Endothelial cell of umbilical vein (primary cell): ENCODE results near the gene CEP55. TPM values are rescaled to one million over a fixed set of nuclear protein-coding genes. Genes with fewer than 3 reads are reported as not detected.

Experiments
- BruUV-seq: library from RNA; stranded (reverse); fragments of 400-500 nt; replicated peaks from 2 replicates; lab custom pipeline; 2021; lab: Mats Ljungman, UMichigan
- CTCF ChIA-PET: fragments of 300-600, 350-600 bp; sonication (Branson Sonifier 250); formaldehyde crosslinking; loops from one replicate; lab custom pipeline; 2021; ENCODE audit warnings: antibody characterized with exemption, inconsistent platforms; lab: Charles Lee
- POLR2A ChIA-PET: fragments of 300-600, 350-600 bp; sonication (Branson Sonifier 250); formaldehyde crosslinking; loops from one replicate; lab custom pipeline; 2021; ENCODE audit warnings: antibody characterized with exemption, inconsistent platforms; lab: Charles Lee
- DNase-seq: peaks from one replicate; pipeline ENCODE4 v3.0.0-alpha.2; 2011; ENCODE audit warnings: low read depth, low spot score
- FAIRE-seq: peaks from 2 replicates; lab custom pipeline; 2011; peaks lifted over from hg19 to GRCh38; lab: Jason Lieb, UNC
- H2AFZ ChIP-seq: 2 replicates; pipeline ENCODE4 v1.6.0; 2012; ENCODE audit warnings: low read depth, low read length, control low read depth, inconsistent platforms
- H3K27ac ChIP-seq: 2 replicates; pipeline ENCODE4 v1.5.1; 2011; ENCODE audit warnings: low read depth, mild to moderate bottlenecking, control low read depth, low read length, moderate library complexity; ENCODE audit not compliant: insufficient read depth
- H3K27me3 ChIP-seq, 2 experiments: 2 replicates each; pipeline versions ENCODE4 v1.6.0 to v1.6.1; 2011; ENCODE audit warnings: low read length in 2 of 2, mixed read lengths in 1 of 2; ENCODE audit not compliant: control insufficient read depth in 2 of 2, insufficient read depth in 2 of 2
- H3K36me3 ChIP-seq, 2 experiments: 2 replicates in 1 of 2; 3 replicates in 1 of 2; pipeline ENCODE4 v1.5.1; 2011; ENCODE audit warnings: low read length in 2 of 2, mild to moderate bottlenecking in 1 of 2, moderate library complexity in 1 of 2; ENCODE audit not compliant: control insufficient read depth in 2 of 2, insufficient read depth in 2 of 2; ENCODE audit errors: extremely low read depth in 1 of 2
- H3K4me1 ChIP-seq: 3 replicates; pipeline ENCODE4 v1.5.1; 2011; ENCODE audit warnings: mild to moderate bottlenecking, low read length; ENCODE audit not compliant: control insufficient read depth, insufficient read depth; ENCODE audit errors: extremely low read depth
- H3K4me2 ChIP-seq: 2 replicates; pipeline ENCODE4 v1.6.1; 2011; ENCODE audit warnings: low read length, control low read depth, mixed read lengths; ENCODE audit not compliant: insufficient read depth
- H3K4me3 ChIP-seq, 3 experiments: fragments of 200-600 bp in 1 of 3; sonication (generic), shearing (Covaris generic) in 1 of 3; replicated peaks in 1 of 3; 2 replicates each; pipeline ENCODE4 v1.5.1; 2011 to 2016; ENCODE audit warnings: control low read depth in 3 of 3, low read length in 3 of 3, mild to moderate bottlenecking in 2 of 3, inconsistent platforms in 1 of 3, low read depth in 1 of 3, moderate library complexity in 1 of 3; ENCODE audit not compliant: insufficient read depth in 1 of 3
- H3K79me2 ChIP-seq: 2 replicates; pipeline ENCODE4 v1.6.0; 2012; ENCODE audit warnings: low read length, inconsistent platforms; ENCODE audit not compliant: control insufficient read depth, insufficient read depth
- H3K9ac ChIP-seq: replicated peaks from 2 replicates; pipeline ENCODE3; 2011; ENCODE audit warnings: low read length, control low read depth; ENCODE audit not compliant: insufficient read depth; ENCODE audit errors: extremely low read depth
- H3K9me1 ChIP-seq: replicated peaks from 3 replicates; pipeline ENCODE4 v1.6.0; 2011; ENCODE audit warnings: mild to moderate bottlenecking, low read length; ENCODE audit not compliant: control insufficient read depth, insufficient read depth; ENCODE audit errors: extremely low read depth
- H3K9me3 ChIP-seq: replicated peaks from 2 replicates; pipeline ENCODE4 v1.5.1; 2012; ENCODE audit warnings: low read length, inconsistent platforms; ENCODE audit not compliant: control insufficient read depth, insufficient read depth
- H4K20me1 ChIP-seq: replicated peaks from 2 replicates; pipeline ENCODE3; 2011; ENCODE audit warnings: mild to moderate bottlenecking, low read length; ENCODE audit not compliant: control insufficient read depth, insufficient read depth; ENCODE audit errors: extremely low read depth
- EZH2 ChIP-seq: IDR thresholded peaks from 2 replicates; pipeline ENCODE4 v1.6.1; 2012; ENCODE audit warnings: borderline replicate concordance, low read depth, mild to moderate bottlenecking, moderate library complexity, low read length, inconsistent platforms; ENCODE audit not compliant: severe bottlenecking
- FOS ChIP-seq: IDR thresholded peaks from 2 replicates; pipeline ENCODE4 v1.6.1; 2011; ENCODE audit warnings: mild to moderate bottlenecking, low read length, moderate library complexity, borderline replicate concordance; ENCODE audit not compliant: insufficient read depth
- GATA2 ChIP-seq: IDR thresholded peaks from 2 replicates; pipeline ENCODE4 v1.7.0; 2011; ENCODE audit warnings: low read depth, mild to moderate bottlenecking, moderate library complexity, mixed read lengths, low read length; ENCODE audit not compliant: insufficient read length, insufficient read depth
- JUN ChIP-seq: IDR thresholded peaks from 2 replicates; pipeline ENCODE4 v1.6.1; 2011; ENCODE audit warnings: borderline replicate concordance, low read depth; ENCODE audit not compliant: insufficient read length, insufficient read depth
- MYC ChIP-seq: IDR thresholded peaks from one replicate; pipeline ENCODE4 v1.6.1; 2011; ENCODE audit warnings: mild to moderate bottlenecking, low read depth, low read length
- POLR2A ChIP-seq: IDR thresholded peaks from 2 replicates; pipeline ENCODE4 v1.6.1; 2012; ENCODE audit warnings: low read depth, mild to moderate bottlenecking, control low read depth, low read length
- POLR2AphosphoS5 ChIP-seq: IDR thresholded peaks from 2 replicates; pipeline ENCODE4 v1.6.1; 2012; ENCODE audit warnings: low read depth, mild to moderate bottlenecking, control low read depth, low read length, moderate library complexity; ENCODE audit not compliant: insufficient read depth
- dilution Hi-C: fragments of 300-500 bp; cut with MboI; formaldehyde crosslinking; loops from one replicate; pipeline ENCODE4 v1.15.0; 2019; ENCODE audit warnings: low sequenced_read_pairs; ENCODE audit not compliant: extremely low pct_ligation_motif_present
- intact Hi-C: fragments of 100-400 bp; cut with micrococcal nuclease; formaldehyde crosslinking; loops from one replicate; pipeline ENCODE4 v1.10.0; 2022
- polyA plus RNA-seq, 4 experiments: library from polyadenylated mRNA; depleted of rRNA in 3 of 4; stranded (reverse) in 3 of 4; unstranded in 1 of 4; fragments of >200 nt; gene quantifications; 2 replicates each; pipeline versions ENCODE4 v1.2.1 to v1.2.3, GENCODE V29; 2011 to 2012; ENCODE audit warnings: missing spikeins in 1 of 4
- total RNA-seq: library from RNA; stranded (reverse); gene quantifications from 2 replicates; pipeline ENCODE4 v1.2.3, GENCODE V29; 2021
- TF ChIP-seq, protein P1 (sequence below), 2 donors: IDR thresholded peaks; 1 replicate in 1 of 2; 2 replicates in 1 of 2; pipeline ENCODE4 v1.5.1; 2011; ENCODE audit warnings: low read length in 2 of 2, mild to moderate bottlenecking in 2 of 2, moderate library complexity in 2 of 2, control low read depth in 1 of 2, inconsistent platforms in 1 of 2, low read depth in 1 of 2; ENCODE audit not compliant: insufficient read depth in 1 of 2; ENCODE audit errors: extremely low read depth in 1 of 2
- TF ChIP-seq, protein P2 (sequence below): IDR thresholded peaks from 2 replicates; pipeline ENCODE4 v1.6.1; 2011; ENCODE audit not compliant: insufficient read depth, insufficient read length

Gene CEP55
- total and polyA plus RNA-seq, 2 donors (not counting 3 experiments of a cell fraction or from before 2014, with no cell fraction given) = 17.4 to 63.0 TPM

DNA sequence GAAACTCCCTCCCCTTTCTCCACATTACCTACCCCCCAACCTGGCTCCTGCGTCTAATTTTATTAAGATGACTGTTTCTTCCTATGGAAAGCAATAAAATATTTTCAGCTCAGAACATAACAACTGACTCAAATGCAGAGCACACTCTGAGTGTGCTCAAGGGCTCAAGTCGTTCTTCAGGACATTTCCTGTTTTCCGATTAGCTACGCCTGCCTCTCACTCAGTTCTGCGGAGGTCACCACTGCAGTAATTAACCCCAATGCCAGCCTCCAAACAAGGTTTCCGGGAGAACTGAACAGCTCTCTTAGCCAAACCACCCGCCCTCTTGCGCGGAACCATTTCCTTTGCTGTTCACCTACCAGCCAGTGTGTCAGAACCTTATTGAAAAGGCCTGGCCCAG, 33.5 kb upstream of the CEP55 start:
- Histone ChIP-seq H3K27ac (peak overlapping the region; percentile 89), H3K4me1 (peaks cover 84% of the 10 kb centered on the region), H3K79me2 (peaks cover 55% of the 10 kb centered on the region), H3K36me3 (peaks cover 4 to 7% of the 10 kb centered on the region in 2 experiments), H3K9ac (no peak overlapping the region), H3K9me1 (no peaks in the 10 kb centered on the region), H3K27me3 (no peaks in the 10 kb centered on the region), H4K20me1 (no peaks in the 10 kb centered on the region), H3K4me3 (no peak overlapping the region), H2AFZ (no peak overlapping the region), H3K9me3 (no peaks in the 10 kb centered on the region), H3K4me2 (peak overlapping the region; percentile 44)
- BruUV-seq = no TSS peak
- dilution Hi-C loops (no loop called here), intact Hi-C loops (loop anchor here (1.0 to 10.0 kb wide), 7 partner anchors 8 to 628 kb away; partner anchors contain the start of gene MYOF)
- ChIA-PET POLR2A (interaction anchor here (1.0 to 3.0 kb wide), 7 partner anchors 8 to 26 kb away, joined by 3 to 26 read pairs (median 10); partner anchors contain the start of gene MYOF), CTCF (interaction anchor here (1.0 to 6.4 kb wide), 8 partner anchors 9 to 86 kb away, joined by 3 to 76 read pairs (median 9); partner anchors contain the start of gene MYOF)
- FAIRE-seq (peak; percentile 92), DNase-seq (peak; percentile 99)
- TF ChIP-seq, protein P1, sequence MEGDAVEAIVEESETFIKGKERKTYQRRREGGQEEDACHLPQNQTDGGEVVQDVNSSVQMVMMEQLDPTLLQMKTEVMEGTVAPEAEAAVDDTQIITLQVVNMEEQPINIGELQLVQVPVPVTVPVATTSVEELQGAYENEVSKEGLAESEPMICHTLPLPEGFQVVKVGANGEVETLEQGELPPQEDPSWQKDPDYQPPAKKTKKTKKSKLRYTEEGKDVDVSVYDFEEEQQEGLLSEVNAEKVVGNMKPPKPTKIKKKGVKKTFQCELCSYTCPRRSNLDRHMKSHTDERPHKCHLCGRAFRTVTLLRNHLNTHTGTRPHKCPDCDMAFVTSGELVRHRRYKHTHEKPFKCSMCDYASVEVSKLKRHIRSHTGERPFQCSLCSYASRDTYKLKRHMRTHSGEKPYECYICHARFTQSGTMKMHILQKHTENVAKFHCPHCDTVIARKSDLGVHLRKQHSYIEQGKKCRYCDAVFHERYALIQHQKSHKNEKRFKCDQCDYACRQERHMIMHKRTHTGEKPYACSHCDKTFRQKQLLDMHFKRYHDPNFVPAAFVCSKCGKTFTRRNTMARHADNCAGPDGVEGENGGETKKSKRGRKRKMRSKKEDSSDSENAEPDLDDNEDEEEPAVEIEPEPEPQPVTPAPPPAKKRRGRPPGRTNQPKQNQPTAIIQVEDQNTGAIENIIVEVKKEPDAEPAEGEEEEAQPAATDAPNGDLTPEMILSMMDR (IDR thresholded peaks at IDR 0.05; ENCODE audit: extremely low read depth in 1 of 2, insufficient read depth in 1 of 2, low read depth in 1 of 2, low read length in 2 of 2) = no peak
- peak; percentile 69 for TF ChIP-seq JUN
- TF ChIP-seq, protein P2, sequence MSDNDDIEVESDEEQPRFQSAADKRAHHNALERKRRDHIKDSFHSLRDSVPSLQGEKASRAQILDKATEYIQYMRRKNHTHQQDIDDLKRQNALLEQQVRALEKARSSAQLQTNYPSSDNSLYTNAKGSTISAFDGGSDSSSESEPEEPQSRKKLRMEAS = no peak
- peak; percentile 11 for TF ChIP-seq MYC
- peak; percentile 89 for TF ChIP-seq FOS
- peak; percentile 92 for TF ChIP-seq POLR2AphosphoS5
- TF ChIP-seq EZH2 = no peak
- peak; percentile 56 for TF ChIP-seq GATA2
- peak; percentile 49 for TF ChIP-seq POLR2A
